Lower leg skin (tissue), 4 donors: Measurements from ENCODE around the gene PES1. TPM values are rescaled to one million over a fixed set of nuclear protein-coding genes. Genes with fewer than 3 reads are reported as not detected.
A peak's percentile ranks its signal among the peaks of the same experiment; 100 is the strongest.

Experiments used
- DNase-seq, 2 donors: peaks; one replicate each; pipeline ENCODE4 v3.0.0-alpha.2; 2019; ENCODE audit warnings: low spot score in 2 of 2
- H3K4me3 ChIP-seq: fragments of 200-600 bp; sonication (generic); 2 replicates; pipeline ENCODE4 v1.5.1; 2017; ENCODE audit warnings: mild to moderate bottlenecking, low read depth; ENCODE audit not compliant: poor library complexity, severe bottlenecking
- CTCF ChIP-seq, 3 donors: fragments of 450-650 bp; IDR thresholded peaks; one replicate each; pipeline ENCODE4 v1.5.1; 2016; ENCODE audit warnings: antibody characterized with exemption in 3 of 3, mild to moderate bottlenecking in 3 of 3, moderate library complexity in 2 of 3
- POLR2A ChIP-seq, 2 donors: fragments of 450-650 bp; IDR thresholded peaks; one replicate each; pipeline ENCODE4 v1.6.1; 2016 to 2017; ENCODE audit warnings: antibody characterized with exemption in 2 of 2, mild to moderate bottlenecking in 1 of 2, moderate library complexity in 1 of 2
- WGBS, 2 donors: methylation state at CpG; one replicate each; pipeline ENCODE4 v1.1.5; 2018; 5-methylcytosine and 5-hydroxymethylcytosine counted together
- intact Hi-C: fragments of 100-400 bp; cut with DNase I; formaldehyde crosslinking; loops from one replicate; pipeline ENCODE4 v1.15.0; 2023; ENCODE audit warnings: low total_unique reads
- total RNA-seq, 4 donors: library from RNA; depleted of rRNA; stranded (reverse); fragments of >200 nt; gene quantifications; one replicate each; pipeline ENCODE4 v1.1.0, GENCODE V29; 2016

Gene PES1
- total RNA-seq, 4 donors from 2014 or later, result 43.1 to 55.6 (median 49.1) TPM

GRCh38 chr22:30591191-30591587 lies 521 bp downstream of the PES1 start:
- DNase-seq, result no peak
- no peak for TF ChIP-seq CTCF (IDR thresholded peaks at IDR 0.05)
- no peak for TF ChIP-seq POLR2A (IDR thresholded peaks at IDR 0.05)
- 2 to 5% methylated on average over 14 of the region's 14 CpGs for WGBS, 2 donors
- H3K4me3 ChIP-seq, result peak overlapping the region; percentile 68
- intact Hi-C loops, result no loop called here

DNA sequence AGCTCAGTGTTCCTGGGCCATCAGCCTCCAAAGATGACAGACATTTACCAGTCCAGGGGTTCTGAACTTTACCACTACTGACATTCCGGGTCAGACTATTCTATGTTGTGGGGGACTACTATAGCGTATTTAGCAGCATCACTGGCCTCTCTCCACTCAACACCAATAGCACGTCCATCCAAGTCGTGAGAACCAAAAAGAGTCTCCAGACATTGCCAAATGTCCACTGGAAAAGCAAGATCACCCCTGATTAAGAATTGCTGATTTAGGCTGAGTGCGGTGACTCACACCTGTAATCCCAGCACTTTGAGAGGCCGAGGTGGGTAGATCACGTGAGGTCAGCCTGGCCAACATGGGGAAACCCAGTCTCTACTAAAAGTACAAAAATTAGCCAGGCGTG lies 5.3 kb downstream of the PES1 start:
- intact Hi-C loops, result no loop called here
- DNase-seq, result no peak
- no peak overlapping the region for H3K4me3 ChIP-seq
- no peak for TF ChIP-seq CTCF (IDR thresholded peaks at IDR 0.05)
- no peak for TF ChIP-seq POLR2A (IDR thresholded peaks at IDR 0.05)
- 96 to 97% methylated on average over 8 of the region's 8 CpGs for WGBS, 2 donors

DNA sequence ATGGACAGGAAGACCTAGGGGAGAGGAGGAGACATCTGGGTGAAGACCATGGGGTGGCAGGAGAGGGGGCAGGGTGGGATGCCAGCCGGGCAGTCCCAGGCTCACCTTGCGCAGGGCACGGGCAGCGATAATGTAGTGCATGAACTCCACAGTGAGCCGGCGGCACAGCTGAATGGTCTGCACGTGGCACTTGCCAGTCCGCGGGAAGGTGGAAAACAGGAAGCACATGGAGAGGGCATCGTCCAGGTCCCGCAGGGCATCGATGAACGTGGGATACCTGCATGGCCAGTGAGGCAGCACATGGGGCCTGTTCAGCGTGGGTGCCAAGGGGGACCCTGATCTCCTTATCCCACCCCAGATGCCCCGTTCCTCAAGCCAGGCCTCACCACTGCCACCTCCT lies 7.3 kb downstream of the PES1 start:
- no peak overlapping the region for H3K4me3 ChIP-seq
- intact Hi-C loops, result no loop called here
- TF ChIP-seq POLR2A (IDR thresholded peaks at IDR 0.05), result no peak
- no peak for TF ChIP-seq CTCF (IDR thresholded peaks at IDR 0.05)
- WGBS, 2 donors, result 86 to 93% methylated on average over 12 to 15 of the region's 15 CpGs
- DNase-seq, result no peak

DNA sequence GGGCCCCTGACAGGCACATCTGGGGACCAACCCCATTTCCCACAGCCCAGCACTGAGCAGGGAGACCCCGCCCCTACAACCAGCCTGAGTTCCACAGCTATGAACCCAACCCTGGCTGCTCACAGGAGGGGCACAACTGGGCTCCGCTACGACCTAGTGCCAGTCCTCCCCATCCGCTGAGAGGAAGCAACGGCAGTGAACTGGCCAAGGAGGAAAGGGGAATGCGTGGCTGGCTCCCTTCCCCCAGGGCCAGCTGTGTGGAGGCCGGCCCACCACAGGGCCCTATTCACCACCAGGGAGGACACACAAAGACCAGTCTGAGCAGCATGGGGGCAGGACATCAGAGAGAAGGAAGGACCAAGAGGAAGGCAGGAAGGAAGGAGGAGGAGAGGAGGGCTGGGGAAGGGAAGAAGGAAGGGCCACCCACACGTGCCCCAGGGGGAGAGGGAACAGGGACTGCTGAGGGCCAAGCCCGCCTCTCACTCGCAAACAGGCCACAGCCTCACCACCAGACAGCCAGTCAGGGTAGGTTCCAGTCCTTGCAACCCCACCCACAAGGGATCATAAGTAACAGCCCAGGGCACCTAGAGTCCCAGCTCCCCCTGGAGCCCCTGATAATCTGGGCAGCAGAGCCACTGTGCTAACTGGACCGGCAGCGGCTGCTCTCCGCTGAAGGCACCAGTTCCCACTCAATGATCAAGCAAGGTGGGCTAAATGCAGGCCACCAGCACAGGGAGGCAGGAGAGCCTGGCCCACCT lies 8.7 kb downstream of the PES1 start:
- TF ChIP-seq CTCF (IDR thresholded peaks at IDR 0.05), result no peak
- TF ChIP-seq POLR2A (IDR thresholded peaks at IDR 0.05), result no peak
- 78 to 79% methylated on average over 13 of the region's 13 CpGs for WGBS, 2 donors
- intact Hi-C loops, result no loop called here
- DNase-seq, result no peak
- no peak overlapping the region for H3K4me3 ChIP-seq

- WGBS, 2 donors, result 79 to 91% methylated on average over 6 of the region's 6 CpGs
Observed at GRCh38 chr22:30582051-30582450, 9.7 kb downstream of the PES1 start.

More at GRCh38 chr22:30582051-30582450, 9.7 kb downstream of the PES1 start:
- no peak overlapping the region for H3K4me3 ChIP-seq
- no peak for DNase-seq
- TF ChIP-seq POLR2A (IDR thresholded peaks at IDR 0.05) (no peak), CTCF (IDR thresholded peaks at IDR 0.05) (no peak)
- intact Hi-C loops, result no loop called here
